ENCODE measurements around the gene NEK8. TPM values are rescaled to one million over a fixed set of nuclear protein-coding genes. Genes with fewer than 3 reads are reported as not detected.
A peak's percentile ranks its signal among the peaks of the same experiment; 100 is the strongest.
"Not testable (repeated sequence)": the region's sequence is repeated elsewhere in the genome, so short reads cannot be mapped to it uniquely, and the experiment has no call there.

Gene NEK8
- total RNA-seq, 1 donor from 2014 or later, result 0.82 TPM

DNA sequence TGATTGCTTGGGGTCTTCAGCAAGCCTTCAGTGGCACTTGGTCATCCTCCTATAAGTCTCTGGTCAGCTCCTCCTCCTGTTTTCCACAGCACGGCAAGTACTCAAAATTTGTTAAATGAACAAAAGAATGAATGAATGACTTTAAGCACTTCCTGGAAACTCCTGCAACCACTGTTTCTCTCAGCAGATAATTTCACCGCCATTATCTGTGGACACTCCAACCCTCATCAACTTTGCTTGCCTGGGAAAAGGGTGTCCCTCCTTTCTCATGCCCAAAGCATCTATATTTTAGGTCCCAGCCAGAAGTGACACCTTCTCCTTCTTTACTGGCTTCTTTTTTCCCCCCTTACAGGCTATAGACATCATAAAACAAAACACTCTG, 21.3 kb upstream of the NEK8 start:
- no peak for FAIRE-seq
- DNase-seq (ENCODE audit: low spot score in 2 of 2), result no peak

DNA sequence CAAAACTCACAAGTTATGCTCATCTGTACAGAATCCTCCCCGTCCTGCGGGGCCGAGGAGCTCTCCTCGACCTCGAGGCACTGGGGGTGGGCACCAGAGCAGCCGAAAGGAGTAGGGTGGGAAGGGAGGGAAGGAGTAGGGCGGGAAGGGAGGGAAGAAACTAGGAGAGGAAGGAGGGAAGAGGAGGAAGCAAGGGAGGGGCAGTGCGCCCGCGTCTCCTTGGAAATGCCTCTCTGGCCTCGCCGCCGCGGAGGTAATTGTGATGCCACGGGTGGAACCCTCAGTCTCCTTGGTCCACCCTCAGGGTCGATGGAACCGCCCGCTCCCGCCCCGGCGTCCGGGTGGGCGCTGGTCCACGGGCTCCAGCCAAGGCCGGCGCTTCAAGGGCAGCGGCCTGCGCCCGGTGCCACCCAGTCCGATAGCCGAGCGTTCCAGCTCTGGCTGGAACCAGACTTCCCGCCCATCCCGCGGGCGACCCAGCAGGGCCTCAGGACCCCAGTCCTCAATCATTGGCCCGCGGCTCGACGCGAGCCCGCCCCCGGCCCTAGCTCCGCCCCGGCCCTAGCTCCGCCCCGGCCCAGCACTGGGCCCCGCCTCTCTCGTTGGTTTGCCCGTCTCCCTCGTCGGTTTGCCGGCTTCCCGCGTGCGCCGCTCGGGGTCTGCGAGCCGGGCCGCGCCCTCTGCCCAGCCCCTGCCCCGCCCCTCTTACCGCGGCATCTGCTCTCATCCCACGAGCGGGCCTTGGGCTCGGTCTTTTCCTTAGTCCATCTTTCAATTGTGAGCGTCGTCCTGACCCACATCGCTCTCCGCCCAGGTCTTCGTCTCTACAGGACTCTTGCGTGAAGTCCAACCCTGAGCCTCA, 17.5 kb upstream of the NEK8 start:
- FAIRE-seq (no peak), DNase-seq (ENCODE audit: low spot score in 2 of 2) (peak; percentile 91 to 97)

DNA sequence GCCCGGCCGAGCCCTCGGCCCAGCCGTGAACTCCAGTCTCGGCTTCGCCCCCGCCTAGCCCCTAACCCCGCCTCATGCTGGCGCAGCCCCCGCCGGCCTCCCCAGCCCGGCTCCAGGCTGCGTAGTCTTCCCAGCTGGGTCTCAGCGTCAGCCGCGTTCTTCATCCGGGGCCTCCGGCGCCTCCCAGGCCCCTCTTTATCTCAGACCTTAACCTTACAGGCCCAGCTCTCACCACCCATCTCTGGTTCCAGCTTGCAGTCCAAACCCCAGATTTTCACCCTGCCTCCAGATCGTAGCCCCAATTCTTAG, 16.9 kb upstream of the NEK8 start, which contains the start of gene PROCA1:
Gene PROCA1 (minus strand): TSS at position 166 of the 309 bp plus-strand sequence. CDS start 228 bp downstream, outside the sequence.
- DNase-seq (ENCODE audit: low spot score in 2 of 2) (no peak), FAIRE-seq (no peak)

DNA sequence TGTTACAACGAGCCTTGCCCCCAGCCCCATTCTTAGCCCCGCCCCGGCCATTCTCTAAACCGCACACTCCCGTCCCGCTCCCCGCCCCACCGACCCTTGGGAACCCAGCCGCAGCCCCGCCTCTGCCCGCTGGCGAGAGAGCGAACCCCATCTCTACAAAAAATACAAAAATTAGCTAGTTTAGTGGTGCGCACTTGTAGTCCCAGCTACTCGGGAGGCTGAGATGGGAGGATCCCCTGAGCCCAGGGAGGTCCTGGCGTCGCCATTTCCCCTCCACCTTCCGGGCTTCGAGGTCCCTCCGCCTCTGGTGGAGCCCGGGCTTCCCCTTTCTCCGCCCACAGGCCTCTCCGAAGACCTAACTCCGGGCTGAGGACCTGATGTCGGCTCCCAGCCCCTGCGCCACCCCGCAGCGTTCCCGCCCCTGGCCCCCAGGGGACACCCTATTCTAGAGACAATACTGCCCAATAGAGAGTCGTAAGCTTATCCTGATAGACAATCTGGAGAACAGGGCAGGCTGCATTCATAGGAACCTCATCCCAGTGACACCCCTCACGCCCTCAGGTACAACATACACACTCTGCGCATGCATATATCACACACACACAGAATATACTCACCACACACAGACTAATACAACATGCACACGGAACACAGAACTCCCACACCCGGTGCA, 16.4 kb upstream of the NEK8 start:
- DNase-seq (ENCODE audit: low spot score in 2 of 2), result no peak
- no peak for FAIRE-seq

DNA sequence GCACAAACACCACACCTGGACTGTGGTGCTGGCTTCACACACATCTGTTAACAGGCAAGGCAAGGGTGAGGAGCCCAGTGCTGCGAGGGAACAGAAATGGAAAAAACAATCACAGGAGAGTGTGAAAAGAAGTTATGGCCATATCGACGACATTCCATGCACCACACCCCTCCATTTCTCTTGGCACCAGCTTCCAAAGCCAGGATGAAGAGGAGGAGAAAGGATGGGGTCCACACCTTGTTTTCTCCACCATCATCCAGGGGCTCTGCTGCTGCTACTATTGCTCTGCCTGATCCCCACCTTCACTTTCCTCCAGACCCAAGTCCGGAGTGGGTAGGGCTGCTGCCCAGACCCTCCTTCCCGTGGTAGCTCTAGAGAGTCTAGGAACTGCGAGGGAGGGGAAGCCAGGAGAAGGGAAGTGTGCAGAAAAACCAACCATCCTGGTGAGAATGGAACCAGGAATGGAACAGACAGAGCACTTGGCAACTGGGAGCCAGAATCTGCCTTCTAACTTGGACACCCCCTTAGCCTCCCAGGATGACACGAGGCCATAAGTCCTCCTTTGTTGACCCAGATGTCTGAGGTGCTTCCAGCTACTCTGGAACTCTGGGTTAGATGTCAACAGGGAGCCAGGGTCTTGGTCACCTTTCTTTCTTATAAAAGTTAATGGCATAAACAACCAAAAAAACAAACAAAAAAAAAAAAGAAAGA, 15.7 kb upstream of the NEK8 start:
- DNase-seq (ENCODE audit: low spot score in 2 of 2) (no peak), FAIRE-seq (no peak)

DNA sequence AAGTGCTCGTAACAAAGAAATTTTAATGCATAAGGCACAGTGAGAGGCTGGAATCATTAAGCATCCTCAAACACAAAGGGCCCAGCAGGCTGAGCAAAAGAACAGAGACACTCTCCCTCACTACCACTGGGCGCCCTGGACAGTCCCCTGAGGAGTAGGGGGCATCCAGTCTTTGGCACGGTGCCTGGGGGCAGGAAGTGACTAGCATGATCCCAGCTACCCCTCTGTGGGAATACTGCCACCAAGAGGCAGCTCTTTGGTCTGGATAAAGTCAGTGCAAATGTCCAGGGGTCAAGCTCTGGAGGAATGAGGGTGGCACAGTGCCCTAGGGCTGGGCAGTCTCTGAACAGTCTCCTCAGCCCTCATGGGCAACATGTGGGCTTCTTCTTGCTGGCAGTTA, 14.3 kb upstream of the NEK8 start:
- FAIRE-seq (no peak), DNase-seq (ENCODE audit: low spot score in 2 of 2) (no peak)

DNA sequence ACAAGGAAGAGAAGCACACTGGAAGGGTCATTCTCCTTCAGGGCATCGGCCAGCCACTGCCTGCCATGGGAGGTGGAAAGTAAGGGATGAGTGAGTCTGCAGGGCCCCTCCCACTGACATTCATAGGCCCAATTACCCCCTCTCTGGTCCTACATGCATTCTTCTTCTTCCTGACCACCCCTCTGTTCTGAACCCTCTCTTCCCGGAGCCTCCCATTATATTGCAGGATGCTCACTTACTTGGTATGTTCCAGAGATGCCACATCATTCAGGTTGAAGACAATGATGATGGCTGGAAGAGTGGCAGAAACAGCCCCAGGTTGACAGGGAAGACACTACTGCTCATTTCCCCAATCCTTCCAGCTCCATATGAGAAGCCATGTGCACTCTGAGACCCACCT, 13.4 kb upstream of the NEK8 start:
- DNase-seq (ENCODE audit: low spot score in 2 of 2) (no peak), FAIRE-seq (no peak)

DNA sequence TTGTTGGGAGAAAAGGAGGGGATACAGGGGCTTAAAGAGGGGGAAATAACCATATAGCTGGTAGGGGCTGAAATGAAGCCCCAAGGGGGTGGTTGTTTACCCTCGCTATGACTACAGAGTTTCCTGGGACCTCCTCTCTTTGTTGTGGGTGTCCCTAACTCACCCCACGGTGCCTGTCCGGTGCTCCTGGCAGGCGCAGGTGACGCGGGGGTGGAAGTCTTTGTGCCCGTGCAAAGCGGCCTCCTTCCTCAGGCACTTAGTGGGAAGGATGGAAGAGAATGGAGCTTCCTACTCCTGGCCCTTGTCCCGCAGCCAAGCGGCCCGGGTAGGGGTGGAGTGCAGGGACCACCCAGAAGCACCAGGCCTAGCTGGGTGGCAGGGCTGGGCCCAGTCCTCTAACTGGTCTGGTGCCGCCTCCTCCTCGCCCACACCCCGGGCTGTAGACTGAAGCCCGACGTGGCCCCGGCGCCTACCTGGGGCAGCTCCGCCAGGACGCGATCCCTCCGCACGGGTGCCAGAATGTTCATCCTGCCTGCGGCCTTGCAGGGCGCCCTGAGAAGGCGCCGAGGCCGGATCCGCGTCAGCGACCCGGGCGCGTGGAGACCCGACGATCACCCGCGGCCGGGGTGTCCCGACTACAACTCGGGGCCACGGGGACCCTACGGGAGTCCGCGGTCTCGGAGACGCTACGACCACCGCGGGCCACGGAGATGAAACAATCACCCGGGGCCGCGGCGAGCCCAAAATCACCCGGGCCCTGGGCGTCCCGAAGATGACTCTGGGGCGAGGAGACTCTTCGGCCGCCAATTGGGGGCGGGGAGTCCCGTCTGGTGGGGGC, 11.6 kb upstream of the NEK8 start:
- no peak for FAIRE-seq

DNA sequence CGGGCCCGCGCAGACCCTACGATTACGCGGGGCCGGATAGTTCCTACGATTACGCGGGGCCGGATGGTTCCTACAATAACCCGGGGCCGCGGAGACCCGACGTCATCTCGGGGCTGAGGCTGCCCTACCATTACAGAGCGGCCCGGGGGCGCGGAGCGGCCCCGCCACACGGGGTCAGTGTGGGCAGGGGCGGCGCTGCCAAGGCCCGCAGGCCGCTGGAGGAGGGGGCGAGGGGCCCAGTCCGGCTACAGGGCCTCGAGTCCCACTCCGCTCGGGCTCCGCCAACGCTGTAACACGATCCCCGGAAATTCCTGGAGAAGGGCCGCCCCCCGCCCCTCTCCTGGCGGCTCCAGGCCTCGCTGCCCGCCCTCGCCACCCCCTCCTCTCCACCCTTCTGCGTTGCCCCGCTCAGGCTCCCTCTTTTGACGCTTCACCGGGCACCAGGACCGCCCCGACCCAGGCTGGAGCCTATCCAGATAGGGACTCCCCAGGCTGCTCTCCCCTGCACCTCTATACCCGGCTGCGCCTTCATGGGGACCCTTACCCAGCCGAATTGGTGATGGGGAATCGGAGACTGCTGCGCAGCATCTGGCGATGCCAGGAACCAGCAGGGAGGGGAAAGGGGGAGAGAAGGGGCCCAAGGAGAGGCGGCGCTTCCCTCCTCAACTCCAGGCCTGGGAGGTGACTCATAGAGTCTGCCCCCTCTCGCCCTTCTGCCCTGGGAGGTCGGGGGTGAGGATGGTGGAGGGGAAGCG, 10.8 kb upstream of the NEK8 start, which contains the start of gene RAB34:
Gene RAB34 (minus strand): TSS at position 291 of the 755 bp plus-strand sequence. CDS start 602 bp downstream, outside the sequence.
- DNase-seq (ENCODE audit: low spot score in 2 of 2) (peak in 1 of 2 donors; percentile 50), FAIRE-seq (no peak)

More for the DNA sequence above, 11.6 kb upstream of the NEK8 start:
- DNase-seq (ENCODE audit: low spot score in 2 of 2), result no peak

DNA sequence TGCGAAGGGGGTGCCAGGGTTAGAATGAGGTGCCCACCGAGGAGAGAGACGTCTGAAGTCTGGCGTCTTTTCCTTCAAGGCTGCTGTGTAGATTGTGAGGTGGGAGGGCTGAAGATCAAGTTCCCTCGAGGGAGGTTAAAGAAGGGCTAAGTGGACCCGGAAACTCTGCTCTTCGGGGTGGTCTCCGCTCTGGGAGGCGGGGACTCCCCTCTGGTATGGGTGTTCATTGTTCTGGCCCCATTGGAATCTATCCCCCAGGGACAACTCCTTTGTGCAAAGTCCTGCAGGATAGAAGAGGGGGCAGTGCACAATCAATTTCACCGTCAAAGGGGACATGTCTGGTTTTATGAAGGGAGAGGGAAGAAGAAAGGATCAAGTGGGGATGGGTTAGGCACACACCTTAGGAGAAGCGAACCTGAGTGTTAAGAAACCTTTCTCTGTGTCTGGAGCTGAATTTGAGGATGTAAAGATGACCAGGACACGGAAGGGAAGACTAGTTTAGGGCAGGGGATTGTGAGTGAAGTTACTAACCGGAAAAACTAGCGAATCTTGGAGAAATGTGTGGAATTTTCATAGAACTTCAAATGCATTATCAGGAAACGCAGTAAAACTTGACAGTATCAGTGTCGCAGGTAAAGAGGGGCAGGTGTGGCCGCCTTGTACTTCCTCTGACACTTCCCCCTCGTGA, 10.1 kb upstream of the NEK8 start:
- FAIRE-seq (no peak), DNase-seq (ENCODE audit: low spot score in 2 of 2) (no peak)

DNA sequence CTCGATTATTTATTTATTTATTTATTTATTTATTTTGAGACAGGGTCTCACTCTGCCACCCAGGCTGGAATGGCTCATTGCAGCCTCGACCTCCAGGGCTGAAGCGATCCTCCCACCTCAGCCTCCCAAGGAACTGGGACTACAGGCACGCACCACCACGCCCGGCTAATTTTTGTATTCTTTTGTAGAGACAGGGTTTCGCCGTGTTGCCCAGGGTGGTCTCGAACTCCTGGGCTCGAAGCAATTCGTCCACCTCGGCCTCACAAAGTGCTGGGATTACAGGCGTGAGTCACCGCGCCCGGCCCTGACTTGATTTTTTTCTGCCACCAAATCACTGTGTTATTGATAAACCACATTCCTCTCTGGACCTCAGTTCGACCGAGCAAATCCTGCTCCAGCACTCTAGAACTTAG, 9.6 kb upstream of the NEK8 start:
- no peak for DNase-seq (ENCODE audit: low spot score in 2 of 2)
- FAIRE-seq, result no peak

DNA sequence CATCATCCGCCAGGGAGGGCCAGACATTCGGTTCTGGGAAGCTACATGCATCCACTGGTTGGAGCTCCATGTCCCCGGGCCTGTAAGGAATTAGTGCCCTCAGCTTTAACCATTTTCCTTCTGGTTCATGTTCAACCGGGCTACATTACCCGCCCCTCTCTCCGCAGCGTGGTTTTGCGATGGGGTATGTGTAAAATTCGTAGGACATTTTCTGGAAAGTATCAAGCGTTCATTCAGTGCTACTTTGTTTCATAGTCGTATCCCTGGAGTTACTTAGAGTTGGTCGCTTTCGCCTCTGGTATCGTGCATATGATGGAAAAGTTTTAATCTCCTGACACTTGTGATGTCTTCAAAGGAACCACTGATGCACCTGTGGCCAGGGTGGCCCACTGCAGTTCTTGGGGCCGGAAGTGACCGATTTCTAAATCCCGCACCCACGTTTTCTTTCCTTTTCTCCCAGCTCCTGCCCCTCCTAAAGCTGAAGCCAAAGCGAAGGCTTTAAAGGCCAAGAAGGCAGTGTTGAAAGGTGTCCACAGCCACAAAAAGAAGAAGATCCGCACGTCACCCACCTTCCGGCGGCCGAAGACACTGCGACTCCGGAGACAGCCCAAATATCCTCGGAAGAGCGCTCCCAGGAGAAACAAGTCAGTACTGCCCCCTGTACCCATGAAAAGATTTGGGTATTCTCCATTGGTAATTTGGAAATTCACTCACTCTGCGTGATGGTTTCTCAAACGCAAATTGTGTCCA, 8.2 kb upstream of the NEK8 start:
- DNase-seq (ENCODE audit: low spot score in 2 of 2), result no peak

DNA sequence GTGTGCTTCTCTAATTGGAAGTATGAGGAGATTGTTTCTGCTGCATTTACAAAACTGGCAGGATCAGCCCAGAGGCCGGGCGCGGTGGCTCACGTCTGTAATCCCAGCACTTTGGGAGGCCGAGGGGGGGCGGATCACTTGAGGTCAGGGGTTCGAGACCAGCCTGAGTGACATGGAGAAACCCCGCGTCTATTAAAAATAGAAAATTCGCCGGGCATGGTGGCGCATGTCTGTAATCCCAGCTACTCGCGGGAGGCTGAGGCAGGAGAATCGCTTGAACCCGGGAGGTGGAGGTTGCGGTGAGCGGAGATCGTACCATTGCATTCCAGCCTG, 7.6 kb upstream of the NEK8 start:
- DNase-seq (ENCODE audit: low spot score in 2 of 2); FAIRE-seq: not testable (repeated sequence)

More for the DNA sequence above, 8.2 kb upstream of the NEK8 start:
- no peak for FAIRE-seq

DNA sequence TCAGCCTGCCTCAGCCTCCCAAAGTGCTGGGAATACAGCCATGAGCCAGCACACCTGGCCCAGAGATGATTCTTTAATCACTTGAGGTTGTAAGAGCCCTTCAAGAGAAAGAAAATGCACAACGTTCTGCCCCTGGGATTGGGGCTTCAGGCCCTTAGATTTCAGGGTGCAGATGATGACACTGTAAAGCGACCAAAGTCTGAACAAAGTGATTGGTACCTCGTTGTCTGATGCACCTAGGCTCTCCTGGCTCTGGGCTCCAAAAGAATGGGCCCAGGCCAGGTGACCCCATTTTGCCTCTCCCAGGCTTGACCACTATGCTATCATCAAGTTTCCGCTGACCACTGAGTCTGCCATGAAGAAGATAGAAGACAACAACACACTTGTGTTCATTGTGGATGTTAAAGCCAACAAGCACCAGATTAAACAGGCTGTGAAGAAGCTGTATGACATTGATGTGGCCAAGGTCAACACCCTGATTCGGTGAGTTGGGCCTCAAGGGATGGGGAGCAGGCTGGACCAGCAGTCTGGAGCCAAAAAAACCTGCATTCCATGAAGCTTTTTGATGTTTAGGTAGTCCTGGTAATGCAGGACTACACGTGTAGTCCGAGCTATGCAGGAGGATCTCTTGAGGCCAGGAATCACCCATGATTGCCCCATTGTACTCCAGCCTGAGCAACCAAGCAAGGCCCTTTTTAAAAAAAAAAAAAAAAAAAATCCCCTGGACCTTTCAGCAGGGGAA, 6.0 kb upstream of the NEK8 start:
- FAIRE-seq (no peak), DNase-seq (ENCODE audit: low spot score in 2 of 2) (no peak)

DNA sequence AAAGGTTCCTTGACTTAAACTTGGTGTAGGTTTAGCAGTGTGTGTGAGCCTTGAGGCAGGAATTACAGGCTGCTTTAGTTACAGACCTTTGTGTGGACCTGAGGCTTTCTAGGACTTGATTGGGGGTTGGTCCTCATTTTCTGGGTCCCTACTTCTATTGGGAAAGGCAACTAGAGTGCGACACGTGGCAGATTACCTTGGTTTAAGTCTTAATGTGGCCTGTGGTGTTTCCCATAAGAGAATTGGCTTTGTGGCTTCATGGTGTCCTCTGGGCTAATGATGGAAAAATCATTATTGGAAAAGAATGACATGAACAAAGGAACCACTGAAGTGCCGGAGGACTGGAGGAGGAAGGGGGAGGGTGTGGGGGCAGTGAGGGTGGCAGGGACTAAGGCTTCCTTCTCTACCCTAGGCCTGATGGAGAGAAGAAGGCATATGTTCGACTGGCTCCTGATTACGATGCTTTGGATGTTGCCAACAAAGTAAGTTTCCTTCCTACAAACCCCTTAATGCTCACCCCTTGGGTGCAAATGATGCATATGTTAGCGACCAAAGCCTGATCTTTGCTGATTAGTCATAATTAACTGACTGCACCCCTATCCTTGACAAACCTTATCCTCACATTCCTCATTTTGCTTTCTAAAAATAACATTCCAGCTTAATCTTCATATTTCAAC, 5.3 kb upstream of the NEK8 start:
- DNase-seq (ENCODE audit: low spot score in 2 of 2), result no peak
- FAIRE-seq, result no peak

DNA sequence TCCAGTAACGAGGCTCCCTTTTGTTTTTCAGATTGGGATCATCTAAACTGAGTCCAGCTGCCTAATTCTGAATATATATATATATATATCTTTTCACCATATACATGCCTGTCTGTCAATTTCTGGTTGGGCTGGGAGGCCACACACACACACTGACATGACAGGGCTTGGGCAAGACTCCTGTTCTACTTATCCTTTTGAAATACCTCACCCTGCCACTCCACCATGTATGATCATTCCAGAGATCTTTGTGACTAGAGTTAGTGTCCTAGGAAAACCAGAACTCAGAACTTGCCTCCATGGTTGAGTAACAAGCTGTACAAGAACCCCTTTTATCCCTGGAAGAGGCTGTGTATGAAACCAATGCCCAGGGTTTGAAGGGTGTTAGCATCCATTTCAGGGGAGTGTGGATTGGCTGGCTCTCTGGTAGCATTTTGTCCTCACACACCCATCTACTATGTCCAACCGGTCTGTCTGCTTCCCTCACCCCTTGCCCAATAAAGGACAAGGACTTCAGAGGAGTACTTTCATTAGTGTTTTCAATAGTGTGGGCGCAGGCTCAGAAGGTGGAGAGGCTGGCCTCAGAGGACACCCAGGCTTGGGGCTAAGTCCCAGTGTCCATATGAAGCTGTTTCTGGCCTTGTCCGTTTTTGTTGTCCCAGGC, 4.6 kb upstream of the NEK8 start:
- FAIRE-seq; DNase-seq (ENCODE audit: low spot score in 2 of 2): not testable (repeated sequence)
